HG02938 (cell line): ENCODE data around the gene PTK6.
"Not testable (repeated sequence)": the region's sequence is repeated elsewhere in the genome, so short reads cannot be mapped to it uniquely, and the experiment has no call there.

Source experiments
- ATAC-seq: cut with Tn5 transposase; IDR thresholded peaks from one replicate; pipeline ENCODE4 v1.9.1; 2021; ENCODE audit warnings: mild to moderate bottlenecking, moderate library complexity; ENCODE audit not compliant: unreplicated experiment

Gene PTK6

DNA sequence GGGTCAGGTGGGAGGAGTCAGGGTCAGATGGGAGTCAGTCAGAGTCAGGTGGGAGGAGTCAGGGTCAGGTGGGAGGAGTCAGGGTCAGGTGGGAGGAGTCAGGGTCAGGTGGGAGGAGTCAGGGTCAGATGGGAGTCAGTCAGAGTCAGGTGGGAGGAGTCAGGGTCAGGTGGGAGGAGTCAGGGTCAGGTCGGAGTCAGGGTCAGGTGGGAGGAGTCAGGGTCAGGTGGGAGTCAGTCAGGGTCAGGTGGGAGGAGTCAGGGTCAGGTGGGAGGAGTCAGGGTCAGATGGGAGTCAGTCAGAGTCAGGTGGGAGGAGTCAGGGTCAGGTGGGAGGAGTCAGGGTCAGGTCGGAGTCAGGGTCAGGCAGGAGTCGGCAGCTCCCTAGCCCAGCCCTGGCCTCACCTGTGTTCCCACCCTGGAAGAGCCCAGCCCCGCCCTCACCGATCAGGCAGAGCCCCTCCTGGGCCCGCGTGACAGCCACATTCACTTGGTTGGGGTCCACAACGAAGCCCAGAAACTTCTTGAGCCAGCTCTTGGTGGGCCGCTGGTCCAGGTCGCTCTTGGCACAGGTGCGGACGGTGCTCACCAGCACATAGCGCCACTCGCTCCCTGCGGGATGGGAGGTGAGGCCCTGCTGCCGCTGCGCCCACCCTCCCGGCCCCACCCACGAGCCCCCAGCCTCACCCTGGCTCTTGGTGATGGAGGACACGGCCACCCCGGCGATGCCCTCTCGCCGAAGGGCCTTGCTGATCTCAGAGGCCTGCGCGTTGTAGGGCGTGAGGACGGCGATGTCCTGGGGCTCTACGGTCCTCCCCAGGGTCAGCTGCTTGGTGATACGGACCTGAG lies 22.5 kb upstream of the PTK6 start:
- ATAC-seq = not testable (repeated sequence)

GRCh38 chr20:63558804-63559484 lies 21.8 kb upstream of the PTK6 start:
- no peak for ATAC-seq

DNA sequence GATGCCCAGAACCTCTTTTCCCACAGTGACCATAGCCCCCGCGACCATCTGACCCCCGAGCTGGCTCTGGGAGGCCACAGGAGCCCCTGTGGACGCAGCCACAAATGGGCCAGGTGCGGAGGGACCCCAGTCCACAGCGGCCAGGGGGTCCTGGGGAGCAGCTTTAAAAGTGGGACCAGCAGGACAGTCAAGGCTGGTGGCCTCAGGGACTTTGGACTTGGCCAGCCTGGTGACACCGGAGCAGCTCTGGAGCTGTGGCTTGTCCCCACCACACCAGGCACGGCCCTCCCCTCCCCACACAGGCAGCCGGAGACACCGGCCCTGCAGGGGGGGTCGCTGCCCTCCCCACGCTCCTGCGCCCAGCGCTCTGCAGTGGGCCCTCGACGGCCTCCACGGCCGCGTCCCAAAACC lies 20.3 kb upstream of the PTK6 start:
- ATAC-seq = no peak

- ATAC-seq = no peak
Measured at GRCh38 chr20:63556873-63557478, 19.8 kb upstream of the PTK6 start.

GRCh38 chr20:63555661-63556381 lies 18.6 kb upstream of the PTK6 start:
- ATAC-seq = no peak

DNA sequence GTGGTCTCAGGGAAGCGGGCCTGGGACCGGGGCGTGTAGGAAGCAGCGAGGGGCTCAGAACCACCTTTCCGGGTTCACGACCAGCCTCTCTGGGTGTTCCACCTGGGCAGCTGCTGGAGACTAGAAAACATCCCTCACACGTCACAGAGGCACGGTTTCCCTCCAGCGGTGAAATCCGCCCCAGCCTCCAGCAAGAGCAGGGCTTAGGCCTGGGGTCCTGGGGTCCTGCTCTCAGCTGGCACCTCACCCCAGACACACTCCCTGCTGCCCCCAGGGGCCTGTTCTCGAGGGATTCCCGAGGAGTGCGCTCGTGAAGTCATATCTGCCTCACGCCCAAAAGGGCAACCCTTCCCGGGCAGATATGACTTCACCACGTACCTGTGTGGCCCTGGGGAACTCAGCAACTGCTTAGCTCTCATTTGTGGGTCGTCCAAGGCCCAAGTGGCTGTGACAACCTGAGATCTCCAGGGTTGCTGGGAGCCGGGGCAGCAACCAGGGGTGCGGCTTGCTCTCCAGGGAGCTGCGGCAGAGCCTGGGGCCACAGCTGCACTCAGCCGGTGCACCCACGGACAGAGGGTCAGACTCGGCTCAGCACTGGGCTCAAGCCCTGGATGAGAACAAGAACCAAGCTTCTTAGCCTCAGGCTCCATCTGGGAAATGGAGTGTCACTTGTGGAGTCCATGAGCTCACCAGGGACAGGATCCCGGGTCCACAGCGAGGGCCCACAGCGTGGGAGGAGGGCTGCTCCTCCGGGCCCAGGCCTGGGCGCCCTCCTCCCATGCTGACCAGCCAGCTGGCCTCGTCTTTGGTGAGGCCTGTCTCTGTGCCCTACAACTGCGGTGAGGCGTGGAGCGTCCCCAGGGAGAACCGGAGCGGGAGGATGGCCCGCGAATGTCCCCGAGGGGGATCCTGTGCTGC lies 17.4 kb upstream of the PTK6 start:
- ATAC-seq = no peak

DNA sequence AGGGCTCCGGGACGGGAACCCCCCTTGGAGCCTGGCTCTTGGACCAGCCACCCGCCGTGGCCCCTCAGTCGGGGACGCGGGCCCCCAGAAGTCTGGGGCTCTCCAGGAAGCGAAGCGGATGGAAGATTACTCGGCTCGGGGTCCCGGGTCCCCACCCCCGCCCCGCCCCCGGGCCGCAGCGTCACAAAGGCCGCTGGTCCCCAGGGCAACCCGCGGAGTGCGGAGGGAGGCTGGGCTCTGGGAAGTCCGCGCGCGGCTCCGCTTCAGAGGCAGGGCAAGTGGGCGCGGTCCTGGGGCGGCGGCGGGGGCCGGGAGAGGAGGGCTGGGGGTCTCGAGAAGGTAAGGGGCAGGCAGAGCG lies 16.7 kb upstream of the PTK6 start, which contains the start of gene FNDC11:
Gene FNDC11 (plus strand): TSS at position 227 of the 358 bp plus-strand sequence. CDS start 1,505 bp downstream, outside the sequence.
- no peak for ATAC-seq

GRCh38 chr20:63553251-63553932 lies 16.2 kb upstream of the PTK6 start:
- no peak for ATAC-seq

DNA sequence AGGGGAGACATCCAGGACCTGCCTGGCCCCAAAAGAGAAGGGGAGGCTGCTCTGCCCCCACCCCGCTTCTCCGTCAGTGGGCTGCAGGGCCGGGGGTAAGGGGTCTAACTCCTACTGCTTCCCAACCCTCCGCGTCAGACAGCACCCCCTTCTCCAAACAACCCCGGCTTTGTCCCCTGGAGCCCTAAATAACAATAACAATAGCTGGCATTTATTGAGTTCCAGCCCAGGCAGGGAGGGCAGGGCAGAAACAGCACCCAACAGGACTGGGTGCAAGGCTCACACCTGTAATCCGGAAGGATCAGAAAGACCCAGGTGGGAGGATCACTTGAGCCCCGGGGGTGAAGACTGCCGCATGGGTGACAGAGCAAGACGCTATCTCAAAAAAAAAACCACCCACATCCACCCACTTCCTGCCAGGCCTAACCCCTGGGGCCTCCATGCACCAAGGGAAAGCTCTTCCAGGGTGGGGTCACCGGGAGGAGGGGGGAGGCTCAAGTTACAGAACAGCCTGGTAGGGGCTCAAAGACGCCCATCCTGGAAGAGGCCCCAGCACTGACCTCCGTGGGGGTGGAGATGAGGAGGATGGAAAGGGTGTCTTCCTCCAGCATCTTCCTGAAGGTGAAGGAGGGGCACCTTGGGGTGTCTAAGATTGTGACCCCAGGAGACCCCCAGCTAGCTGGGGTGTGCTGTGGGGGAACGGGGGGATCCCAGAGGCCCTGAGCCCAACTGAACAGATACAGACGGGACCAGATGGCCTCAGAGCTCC lies 15.5 kb upstream of the PTK6 start:
- no peak for ATAC-seq

GRCh38 chr20:63551068-63551467 lies 13.9 kb upstream of the PTK6 start:
- no peak for ATAC-seq

DNA sequence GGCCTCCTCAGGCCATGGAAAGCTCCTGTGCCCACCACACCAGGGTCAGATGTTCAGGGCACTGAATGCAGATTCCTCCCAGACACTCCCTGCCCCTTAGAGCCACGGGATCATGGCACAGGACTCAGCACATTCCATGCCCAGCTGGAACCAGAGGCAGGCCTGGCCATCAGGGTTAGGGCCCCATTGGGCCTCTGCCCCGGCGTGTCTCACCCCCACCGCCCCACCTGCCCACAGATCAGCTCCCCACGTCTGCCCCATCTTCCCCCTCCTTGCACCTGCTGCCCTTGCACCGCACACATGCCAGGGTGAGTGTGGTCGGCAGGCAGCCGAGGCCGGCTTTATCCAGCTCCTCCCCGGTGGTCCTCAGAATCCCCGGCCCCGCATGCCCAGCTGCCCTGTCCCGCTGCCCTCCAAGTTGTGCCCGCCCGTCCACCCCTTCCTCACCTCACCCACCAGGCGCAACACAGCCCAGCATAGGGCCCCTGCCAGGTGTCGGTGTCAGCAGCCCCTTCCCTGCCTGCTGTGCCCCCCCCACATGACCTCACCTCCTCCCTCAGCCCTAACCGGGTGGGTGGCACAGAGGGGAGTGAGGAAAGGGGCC lies 12.6 kb upstream of the PTK6 start:
- ATAC-seq = no peak

DNA sequence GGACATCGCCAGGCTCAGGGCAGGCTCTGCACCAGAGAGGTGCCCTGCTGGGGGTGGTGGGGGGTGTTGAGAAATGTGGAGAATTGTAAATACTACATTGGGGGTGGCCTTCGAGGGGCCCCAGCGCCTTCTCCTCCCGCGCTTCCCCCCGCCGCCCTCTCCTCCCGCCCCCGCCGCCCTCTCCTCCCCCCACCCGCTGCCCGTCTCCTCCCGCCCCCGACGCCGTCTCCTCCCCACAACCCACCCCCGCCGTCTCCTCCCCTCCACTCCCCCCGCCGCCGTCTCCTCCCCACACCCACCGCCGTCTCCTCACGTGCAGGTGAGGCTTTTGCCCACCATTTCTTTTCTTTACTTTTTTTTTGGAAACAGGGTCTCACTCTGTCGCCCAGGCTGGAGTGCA lies 11.8 kb upstream of the PTK6 start:
- no peak for ATAC-seq

DNA sequence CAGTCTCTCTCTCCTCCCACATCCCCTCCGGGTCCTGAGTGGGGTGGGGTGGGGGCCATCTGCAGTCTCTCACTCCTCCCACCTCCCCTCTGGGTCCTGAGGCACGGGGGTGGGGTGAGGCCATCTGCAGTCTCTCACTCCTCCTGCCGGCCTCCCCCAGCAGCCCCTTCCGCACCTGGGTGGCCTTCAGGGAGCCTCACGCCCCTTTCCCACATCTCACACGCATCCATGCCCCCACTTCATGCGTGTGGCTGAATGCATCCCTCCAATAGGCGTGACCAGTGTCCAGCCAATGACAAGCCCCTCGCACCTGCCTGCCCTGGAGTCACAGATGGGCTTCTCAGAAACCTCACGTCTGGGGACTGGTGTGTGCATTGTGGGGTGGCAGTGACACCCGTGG lies 11.4 kb upstream of the PTK6 start:
- no peak for ATAC-seq

DNA sequence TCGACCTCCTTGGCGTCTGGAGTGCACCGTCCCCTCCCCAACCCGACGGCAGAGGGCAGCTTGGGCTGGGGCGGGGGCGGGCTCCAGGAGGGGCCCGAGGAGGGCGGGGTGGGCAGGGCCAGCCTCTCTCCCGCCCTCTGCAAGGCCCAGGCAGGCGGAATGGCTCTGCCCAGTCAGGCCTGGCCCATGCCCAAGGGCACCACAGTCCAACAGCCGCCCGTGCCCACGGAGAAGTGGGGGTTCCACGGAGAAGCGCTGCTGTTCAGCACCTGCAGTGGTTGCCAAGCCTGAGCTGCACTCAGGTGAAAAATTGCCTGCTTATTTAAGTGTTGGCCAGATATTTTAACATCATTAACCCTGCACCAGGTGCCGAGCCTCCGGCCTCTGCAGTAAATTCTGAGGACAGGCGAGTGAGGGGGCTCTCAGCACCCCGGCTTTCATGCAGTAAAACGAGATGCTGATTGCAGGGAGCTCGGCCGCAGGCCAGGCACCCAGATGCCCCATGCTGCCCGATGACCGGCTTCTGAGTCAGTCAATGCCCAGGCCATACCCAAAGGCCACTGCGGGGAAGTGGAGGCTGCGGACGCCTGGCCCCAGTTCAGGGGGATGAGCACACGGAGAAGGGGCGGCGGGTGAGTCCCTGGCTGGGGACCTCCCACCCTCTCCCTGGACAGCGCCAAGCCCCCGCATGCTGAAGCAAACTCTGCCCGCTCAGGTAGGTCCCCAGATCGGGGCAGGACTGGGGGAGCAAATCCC lies 10.7 kb upstream of the PTK6 start, which contains the start of gene SRMS:
Gene SRMS (minus strand): TSS at position 25 of the 756 bp plus-strand sequence. CDS start 286 bp downstream, outside the sequence.
- no peak for ATAC-seq

- no peak for ATAC-seq
Measured at GRCh38 chr20:63546956-63547724, 10.0 kb upstream of the PTK6 start.

- ATAC-seq = no peak
Measured at GRCh38 chr20:63546256-63546955, 9.2 kb upstream of the PTK6 start.
